GM19463 (cell line): ENCODE results near the gene CUL9.
A peak's percentile ranks its signal among the peaks of the same experiment; 100 is the strongest.

Experiments
- ATAC-seq: cut with Tn5 transposase; IDR thresholded peaks from one replicate; pipeline ENCODE4 v1.9.1; 2021; ENCODE audit warnings: mild to moderate bottlenecking, moderate library complexity; ENCODE audit not compliant: unreplicated experiment

The CUL9 gene

GRCh38 chr6:43226192-43226851, 44.3 kb downstream of the CUL9 start:
- no peak for ATAC-seq

GRCh38 chr6:43228951-43229802, 47.2 kb downstream of the CUL9 start, which contains the start of gene DNPH1:
TSS of gene DNPH1 (minus strand) at chr6:43229481. CDS start at chr6:43229456, 25 bp downstream.
- ATAC-seq: peak; percentile 71

GRCh38 chr6:43229803-43230620, 48.0 kb downstream of the CUL9 start:
- no peak for ATAC-seq

GRCh38 chr6:43231053-43231452, 49.1 kb downstream of the CUL9 start:
- ATAC-seq: no peak

- ATAC-seq: no peak
These were observed 49.9 kb downstream of the CUL9 start for GRCh38 chr6:43231735-43232450.

- ATAC-seq: no peak
These were observed 53.8 kb downstream of the CUL9 start for GRCh38 chr6:43235841-43236240.

- ATAC-seq: no peak
These were observed 57.1 kb downstream of the CUL9 start for GRCh38 chr6:43239054-43239453.

- no peak for ATAC-seq
These were observed 59.0 kb downstream of the CUL9 start for GRCh38 chr6:43240950-43241349.

GRCh38 chr6:43241446-43241845, 59.5 kb downstream of the CUL9 start:
- no peak for ATAC-seq

GRCh38 chr6:43242908-43243663, 61.1 kb downstream of the CUL9 start, which contains the start of gene TTBK1:
TSS of gene TTBK1 (plus strand) at chr6:43243481. CDS start at chr6:43246661, 3,180 bp downstream.
- no peak for ATAC-seq

GRCh38 chr6:43243664-43244321, 61.8 kb downstream of the CUL9 start:
- no peak for ATAC-seq

- ATAC-seq: peak; percentile 14
These were observed 64.5 kb downstream of the CUL9 start for GRCh38 chr6:43246301-43247113.

GRCh38 chr6:43247114-43247999, 65.4 kb downstream of the CUL9 start:
- peak; percentile 94 for ATAC-seq

- ATAC-seq: no peak
These were observed 66.1 kb downstream of the CUL9 start for GRCh38 chr6:43248101-43248500.

GRCh38 chr6:43248791-43249190, 66.8 kb downstream of the CUL9 start:
- no peak for ATAC-seq

GRCh38 chr6:43250992-43251373, 69.0 kb downstream of the CUL9 start:
- ATAC-seq: no peak

- ATAC-seq: no peak
These were observed 71.4 kb downstream of the CUL9 start for GRCh38 chr6:43253401-43253800.
